HG03025 (cell line): ENCODE data around the gene MST1.

Experiments
- ATAC-seq: cut with Tn5 transposase; IDR thresholded peaks from one replicate; pipeline ENCODE4 v1.9.1; 2021; ENCODE audit warnings: mild to moderate bottlenecking, moderate library complexity; ENCODE audit not compliant: unreplicated experiment, low FRiP score

Gene MST1

GRCh38 chr3:49689046-49689907 is at the start of gene MST1, which contains the start of gene RNF123:
TSS of gene MST1 (minus strand) at chr3:49689474. CDS start at chr3:49688691, 783 bp downstream.
TSS of gene RNF123 (plus strand) at chr3:49689557. CDS start at chr3:49691166, 1,609 bp downstream.
- ATAC-seq, result no peak

- no peak for ATAC-seq
Measured at GRCh38 chr3:49738067-49738713, 48.9 kb upstream of the MST1 start.

GRCh38 chr3:49734752-49735151 is 45.5 kb upstream of the MST1 start:
- ATAC-seq, result no peak

- ATAC-seq, result no peak
Measured at GRCh38 chr3:49733551-49733950, 44.3 kb upstream of the MST1 start.

- no peak for ATAC-seq
Measured at GRCh38 chr3:49732597-49732996, 43.3 kb upstream of the MST1 start.

- no peak for ATAC-seq
Measured at GRCh38 chr3:49729966-49730609, 40.8 kb upstream of the MST1 start.

- ATAC-seq, result no peak
Measured at GRCh38 chr3:49727924-49728361, 38.7 kb upstream of the MST1 start.

GRCh38 chr3:49727154-49727923 is 38.1 kb upstream of the MST1 start:
- ATAC-seq, result no peak

GRCh38 chr3:49725906-49726681 is 36.8 kb upstream of the MST1 start:
- ATAC-seq, result no peak

- no peak for ATAC-seq
Measured at GRCh38 chr3:49724586-49724985, 35.3 kb upstream of the MST1 start.

GRCh38 chr3:49723628-49724551 is 34.6 kb upstream of the MST1 start, which contains the start of gene GMPPB:
TSS of gene GMPPB (minus strand) at chr3:49723951. CDS start at chr3:49723726, 225 bp downstream.
- peak; percentile 61 for ATAC-seq

- peak; percentile 24 for ATAC-seq
Measured at GRCh38 chr3:49723296-49723627, 34.0 kb upstream of the MST1 start.

GRCh38 chr3:49722896-49723295 is 33.6 kb upstream of the MST1 start:
- ATAC-seq, result no peak

GRCh38 chr3:49721896-49722781 is 32.9 kb upstream of the MST1 start:
- no peak for ATAC-seq

GRCh38 chr3:49721596-49721895 is 32.3 kb upstream of the MST1 start:
- no peak for ATAC-seq

GRCh38 chr3:49720855-49721595 is 31.8 kb upstream of the MST1 start:
- ATAC-seq, result no peak

GRCh38 chr3:49719214-49719884 is 30.1 kb upstream of the MST1 start, which contains the start of gene AMIGO3:
TSS of gene AMIGO3 (minus strand) at chr3:49719684. CDS start at chr3:49719465, 219 bp downstream.
- peak; percentile 43 for ATAC-seq
